GM19438 (cell line): ENCODE data around the gene PTPRB.

Experiments
- ATAC-seq: cut with Tn5 transposase; IDR thresholded peaks from one replicate; pipeline ENCODE4 v1.9.1; 2021; ENCODE audit warnings: low read depth; ENCODE audit not compliant: unreplicated experiment

PTPRB gene

DNA sequence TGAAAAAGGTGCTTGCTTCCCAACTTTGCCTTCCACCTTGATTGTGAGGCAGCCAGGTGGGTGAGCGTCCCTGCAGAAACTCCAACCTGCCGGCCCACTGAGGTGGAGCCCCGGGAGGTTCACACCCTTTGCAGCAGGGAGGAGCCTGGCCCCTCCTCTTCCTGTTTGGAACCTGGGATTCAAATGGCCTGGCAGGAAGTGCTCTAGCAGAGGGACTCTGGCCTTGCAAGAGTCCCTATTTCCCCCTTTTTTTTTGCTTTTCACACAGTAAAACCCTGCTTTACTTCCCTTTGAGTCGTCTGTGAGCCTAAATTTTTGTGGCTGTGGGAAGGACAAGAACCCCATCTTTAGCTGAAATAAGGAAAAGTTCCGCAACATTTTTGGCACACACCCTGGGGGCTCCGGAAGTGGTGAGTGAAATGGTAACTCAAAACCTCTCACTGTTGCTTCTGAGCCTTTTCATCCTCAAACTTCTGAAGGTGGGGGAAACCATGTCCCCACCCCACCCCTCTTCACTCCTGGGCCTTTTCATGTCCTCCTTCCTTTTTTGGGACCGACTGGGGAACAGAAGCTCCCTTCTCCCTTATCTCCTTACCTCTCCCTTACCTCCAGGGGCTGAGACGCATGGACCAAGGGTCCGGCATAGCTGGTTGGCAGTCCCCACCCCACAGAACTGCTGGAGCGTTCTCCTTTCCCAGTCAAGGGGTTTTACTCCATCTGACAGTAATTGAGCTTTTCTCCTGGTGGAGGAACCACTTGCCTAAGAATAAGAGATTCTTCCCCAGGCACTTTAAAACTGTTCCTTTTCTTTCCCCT is 169.1 kb downstream of the PTPRB start:
- ATAC-seq: no peak

DNA sequence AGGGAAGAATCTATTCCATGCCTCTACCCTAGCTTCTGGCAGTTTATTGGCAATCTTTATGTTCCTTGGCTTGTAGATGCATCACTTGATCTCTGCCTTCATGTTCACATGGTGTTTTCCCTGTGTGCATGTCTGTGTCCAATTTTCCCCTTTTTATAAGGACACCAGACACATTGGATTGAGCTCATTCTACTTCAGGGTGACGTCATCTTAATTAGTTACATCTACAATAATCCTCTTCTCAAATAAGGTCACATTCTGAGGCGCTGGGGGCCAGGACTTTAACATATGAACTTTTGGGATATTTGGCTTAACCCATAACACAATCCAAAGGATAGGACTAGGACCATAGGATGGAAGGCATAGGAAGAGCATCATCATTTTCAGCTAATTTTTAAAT is 169.8 kb downstream of the PTPRB start:
- no peak for ATAC-seq

DNA sequence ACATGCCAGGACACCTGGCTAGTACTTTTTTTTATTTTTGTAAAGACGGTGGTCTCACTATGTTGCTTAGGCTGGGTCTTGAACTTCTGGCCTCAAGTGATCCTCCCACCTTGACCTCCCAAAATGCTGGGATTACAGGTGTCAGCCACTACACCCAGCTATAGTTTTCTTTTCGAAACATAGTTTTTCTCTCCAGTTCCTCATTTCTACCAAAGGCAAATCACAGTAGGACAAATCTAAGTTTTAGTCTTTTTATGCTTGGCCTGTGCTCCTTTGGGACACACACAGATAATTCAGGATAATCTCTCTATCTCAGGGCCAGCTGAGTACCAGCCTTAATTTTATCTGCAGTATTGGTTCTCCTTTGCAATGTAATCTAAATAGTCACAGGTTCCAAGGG is 170.5 kb downstream of the PTPRB start:
- no peak for ATAC-seq
